ENCODE data around the gene SSBP2.
A peak's percentile ranks its signal among the peaks of the same experiment; 100 is the strongest.

DNA sequence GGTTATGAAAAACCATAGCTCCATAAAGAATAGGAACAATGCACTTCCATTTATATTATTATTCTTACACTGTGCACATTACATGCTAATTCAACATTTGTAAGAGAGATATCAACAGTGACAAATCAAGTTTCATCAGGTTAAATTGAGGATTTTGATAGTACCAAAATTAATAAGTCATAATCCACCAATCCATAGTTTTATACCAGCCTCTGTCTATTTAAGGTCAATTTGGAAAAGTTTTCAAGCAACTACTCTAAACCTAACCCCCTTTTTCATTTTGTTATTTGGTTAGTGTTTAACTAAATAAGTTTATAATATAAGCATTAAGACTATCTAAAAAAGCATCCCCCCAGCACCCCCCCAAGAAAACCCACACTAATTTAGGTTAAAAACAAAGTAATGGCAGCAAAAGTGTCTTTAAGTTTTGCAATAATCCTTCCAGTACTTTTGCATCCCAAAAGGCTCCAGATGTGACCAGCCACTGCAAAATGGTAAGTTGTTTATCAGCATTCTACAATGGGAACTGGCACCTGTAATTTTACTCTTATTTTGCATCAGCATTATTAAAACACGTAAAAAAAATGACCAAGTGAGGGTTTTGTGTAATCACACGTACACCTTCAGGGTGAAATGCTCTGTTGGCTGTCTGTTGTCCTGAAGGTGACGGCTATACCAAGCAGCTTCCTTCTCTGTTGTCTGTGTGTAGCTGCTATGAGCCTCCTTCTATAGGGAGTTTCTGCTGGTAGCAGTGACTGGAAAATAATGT lies 36.8 kb upstream of the SSBP2 start:
- TF ChIP-seq TAF1 (IDR thresholded peaks at IDR 0.05; ENCODE audit: low read depth): no peak
- no peak for TF ChIP-seq CREB1 (IDR thresholded peaks at IDR 0.05; ENCODE audit: low read depth)
- peak; percentile 23; the same call in 1 of the 2 replicates for TF ChIP-seq EP300 (IDR thresholded peaks at IDR 0.05; ENCODE audit: borderline replicate concordance)
- peak; percentile 12; the same call in 1 of the 2 replicates for TF ChIP-seq RAD21 (IDR thresholded peaks at IDR 0.05; ENCODE audit: low read depth)
- TF ChIP-seq FOXM1 (IDR thresholded peaks at IDR 0.05; ENCODE audit: borderline replicate concordance, low read depth): no peak

Data from Ishikawa (cell line).